ENCODE measurements around the gene TBC1D17.

TBC1D17 gene

DNA sequence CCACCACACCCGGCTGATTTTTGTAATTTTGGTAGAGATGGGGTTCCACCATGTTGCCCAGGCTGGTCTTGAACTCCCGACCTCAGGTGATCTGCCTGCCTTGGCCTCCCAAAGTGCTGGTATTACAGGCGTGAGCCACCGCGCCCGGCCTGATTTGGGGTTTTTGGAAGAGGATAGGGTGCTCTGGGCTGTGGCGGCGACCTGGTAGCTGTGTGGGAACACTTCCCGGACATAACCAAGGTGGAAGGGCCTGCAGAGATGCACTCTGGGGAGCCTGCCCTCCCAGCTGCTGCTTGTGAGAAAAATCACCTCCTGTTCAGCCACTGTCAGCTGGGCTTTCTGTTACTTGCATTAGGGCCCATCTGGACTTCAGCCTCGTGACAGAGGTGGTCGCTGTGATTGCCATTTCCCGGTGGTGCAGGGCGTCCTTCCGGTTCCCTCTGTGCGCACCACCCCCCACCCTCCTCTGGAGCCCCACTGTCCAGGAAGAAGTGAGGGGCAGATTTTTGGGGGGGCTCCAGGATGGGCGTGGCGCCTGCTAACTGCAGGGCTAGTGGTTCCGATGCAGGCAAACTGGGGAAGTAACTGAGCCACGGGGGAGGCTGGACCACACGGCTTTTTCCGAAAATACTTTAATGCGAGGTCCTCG is 11.7 kb downstream of the TBC1D17 start:
- peak overlapping the region; percentile 98; the same call in 1 of the 2 replicates for H3K4me2 ChIP-seq
- TF ChIP-seq Cebpa-rat (IDR thresholded peaks at IDR 0.05): no peak

DNA sequence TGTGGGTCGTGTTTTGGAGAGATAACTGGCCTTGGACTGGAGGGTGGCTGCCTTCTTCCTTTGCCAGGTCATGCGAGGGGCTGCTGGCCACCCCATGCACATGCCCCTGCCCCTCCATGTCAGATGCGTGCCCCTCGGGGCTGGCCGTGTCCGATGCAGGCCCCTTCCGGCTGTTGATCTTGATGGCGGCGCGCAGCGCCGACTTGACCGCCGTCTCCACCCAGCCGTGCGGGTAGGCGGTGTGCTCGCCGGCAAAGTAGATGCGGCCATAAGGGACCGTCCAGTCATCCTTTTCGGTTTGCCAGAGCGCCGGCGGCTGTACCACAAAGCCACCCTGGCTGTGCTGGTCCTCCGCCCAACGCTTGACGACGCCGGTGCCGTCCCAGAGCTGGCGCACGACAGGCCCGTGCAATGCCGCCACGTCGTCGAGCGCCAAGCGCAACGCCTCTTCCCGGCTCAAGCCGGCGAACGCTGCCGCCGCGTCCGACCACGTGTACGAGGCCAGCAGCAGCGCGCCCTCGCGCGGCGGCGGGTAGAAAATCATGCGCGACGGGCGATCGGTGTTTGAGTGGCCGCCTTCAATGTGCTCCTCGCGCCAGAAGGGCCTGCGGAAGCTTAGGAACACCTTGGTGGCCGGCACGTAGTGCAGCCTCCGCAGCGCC is 12.3 kb downstream of the TBC1D17 start:
- Histone ChIP-seq H3K27me3 (no peaks in the 10 kb centered on the region), H3K36me3 (peaks cover 25% of the 10 kb centered on the region; the same call in 1 of the 2 replicates), H3K4me1 (peaks cover 61% of the 10 kb centered on the region), H4K20me1 (no peaks in the 10 kb centered on the region), H3K4me2 (peak overlapping the region; percentile 98), H3K4me3 (peak overlapping the region; percentile 64), H3K9ac (peak overlapping the region; percentile 65; the same call in 1 of the 2 replicates), H3K9me3 (no peaks in the 10 kb centered on the region), H3K27ac (peak overlapping the region; percentile 49; the same call in 1 of the 2 replicates)
- TF ChIP-seq Cebpa-rat (IDR thresholded peaks at IDR 0.05): no peak

More for the DNA sequence above, 11.7 kb downstream of the TBC1D17 start:
- Histone ChIP-seq H3K27me3 (no peaks in the 10 kb centered on the region), H3K9me3 (no peaks in the 10 kb centered on the region), H3K27ac (no peak overlapping the region), H3K4me3 (no peak overlapping the region), H4K20me1 (no peaks in the 10 kb centered on the region), H3K9ac (no peak overlapping the region), H3K36me3 (peaks cover 32% of the 10 kb centered on the region; the same call in 1 of the 2 replicates), H3K4me1 (peaks cover 65% of the 10 kb centered on the region)

DNA sequence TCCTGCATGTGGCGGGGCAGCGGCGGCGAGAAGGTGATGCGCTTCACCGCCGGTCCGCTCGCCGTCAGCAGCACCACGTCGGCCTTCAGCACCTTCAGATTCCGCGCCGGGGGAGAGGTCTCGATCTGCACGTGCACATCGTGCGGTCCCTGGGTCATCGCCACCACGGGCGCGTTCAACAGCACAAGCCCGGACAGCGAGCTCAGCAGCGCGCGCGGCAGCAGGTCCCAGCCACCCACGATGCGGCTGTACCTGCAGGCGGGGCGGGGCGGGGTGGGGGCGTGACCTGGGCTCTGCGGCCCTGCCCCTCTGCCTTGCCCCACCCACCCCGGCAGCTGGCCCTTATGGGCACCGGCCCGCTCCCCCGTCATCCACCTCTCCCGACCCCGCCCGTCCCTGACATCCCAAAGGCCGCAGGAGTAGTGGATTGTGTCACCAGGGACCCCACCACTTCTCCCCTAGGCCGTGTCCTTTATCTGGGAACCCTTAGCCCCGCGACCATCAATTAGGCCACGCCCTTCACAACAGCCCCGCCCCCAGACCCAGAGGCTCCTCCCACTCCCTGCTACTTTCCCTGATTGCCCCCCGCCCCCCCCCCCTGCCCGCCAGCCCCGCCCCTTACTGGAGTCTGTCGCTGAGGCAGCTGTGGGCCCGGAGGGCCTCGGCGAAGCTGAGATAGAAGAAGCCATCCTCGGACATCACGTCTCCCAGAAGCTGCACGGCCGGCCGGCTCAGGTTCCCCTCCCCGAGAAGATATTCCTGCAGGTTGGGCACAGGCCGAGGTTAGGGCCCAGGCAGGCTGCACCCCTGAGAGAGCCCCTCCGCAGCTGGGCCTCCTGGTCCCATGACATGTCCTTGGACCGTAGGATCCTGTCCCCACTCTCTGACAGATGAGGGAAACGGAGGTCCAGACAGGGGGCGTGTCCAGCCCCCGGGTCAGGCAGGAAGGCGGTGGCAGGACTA is 13.1 kb downstream of the TBC1D17 start:
- Histone ChIP-seq H3K9me3 (no peaks in the 10 kb centered on the region), H3K4me3 (peak overlapping the region; percentile 64), H3K4me2 (peak overlapping the region; percentile 98), H3K27me3 (no peaks in the 10 kb centered on the region), H4K20me1 (no peaks in the 10 kb centered on the region), H3K36me3 (peaks cover 19% of the 10 kb centered on the region; the same call in 1 of the 2 replicates), H3K27ac (peak overlapping the region; percentile 68), H3K4me1 (peaks cover 61% of the 10 kb centered on the region), H3K9ac (peak overlapping the region; percentile 65; the same call in 1 of the 2 replicates)
- no peak for TF ChIP-seq Cebpa-rat (IDR thresholded peaks at IDR 0.05)

DNA sequence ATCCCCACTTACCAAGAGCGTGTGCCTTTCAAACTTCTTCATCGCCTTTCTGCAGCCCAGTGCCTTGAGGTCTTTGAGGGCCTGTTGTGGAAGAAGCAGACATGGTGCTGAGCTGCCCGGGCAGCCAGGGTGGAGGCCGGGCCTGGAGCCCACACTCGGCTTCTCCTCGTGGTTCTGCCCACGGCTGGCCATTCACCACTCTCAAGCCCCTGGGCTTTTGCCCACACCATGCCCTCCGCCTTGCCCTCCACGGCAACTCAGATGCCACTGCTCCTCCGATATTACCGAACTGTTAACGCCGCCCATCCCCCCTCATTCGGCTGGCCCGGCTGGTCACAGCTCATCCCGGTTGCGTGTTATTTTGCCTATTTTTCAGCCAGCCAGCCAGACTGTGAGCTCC is 13.9 kb downstream of the TBC1D17 start:
- Histone ChIP-seq H4K20me1 (no peaks in the 10 kb centered on the region), H3K9ac (0 out of 2 replicates have a peak overlapping the region, but pooled peaks have one; percentile 24), H3K9me3 (no peaks in the 10 kb centered on the region), H3K27me3 (no peaks in the 10 kb centered on the region), H3K27ac (peak overlapping the region; percentile 68), H3K4me2 (peak overlapping the region; percentile 65), H3K4me1 (peaks cover 61% of the 10 kb centered on the region), H3K36me3 (peaks cover 18% of the 10 kb centered on the region; the same call in 1 of the 2 replicates), H3K4me3 (no peak overlapping the region)
- no peak for TF ChIP-seq Cebpa-rat (IDR thresholded peaks at IDR 0.05)

DNA sequence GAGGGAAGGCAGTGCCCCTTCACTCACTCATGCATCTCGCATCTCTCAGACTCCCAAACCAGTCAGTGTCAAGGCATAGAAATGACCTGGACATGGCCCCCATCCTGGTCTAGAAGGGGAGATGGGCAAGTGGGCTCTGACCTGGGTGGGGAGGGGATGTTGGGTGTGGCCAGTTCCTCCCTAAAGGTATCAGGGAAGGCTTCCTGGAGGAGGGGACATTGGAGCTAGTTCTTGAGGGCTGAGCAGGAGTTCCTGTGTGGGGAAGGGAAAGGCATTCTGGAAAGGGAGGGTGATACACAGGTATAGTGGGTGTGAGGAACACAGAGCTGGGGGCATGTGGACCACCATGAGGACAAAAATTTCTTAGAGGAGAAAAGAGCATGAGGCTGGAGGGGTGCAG is 15.2 kb downstream of the TBC1D17 start:
- no peak overlapping the region for H3K9ac ChIP-seq
- H3K27me3 ChIP-seq: no peaks in the 10 kb centered on the region
- no peak overlapping the region for H3K4me2 ChIP-seq
- H3K36me3 ChIP-seq: peaks cover 14% of the 10 kb centered on the region; the same call in 1 of the 2 replicates
- H3K9me3 ChIP-seq: no peaks in the 10 kb centered on the region
- no peak for TF ChIP-seq Cebpa-rat (IDR thresholded peaks at IDR 0.05)
- H4K20me1 ChIP-seq: no peaks in the 10 kb centered on the region
- no peak overlapping the region for H3K4me3 ChIP-seq
- H3K27ac ChIP-seq: no peak overlapping the region
- peaks cover 63% of the 10 kb centered on the region for H3K4me1 ChIP-seq

DNA sequence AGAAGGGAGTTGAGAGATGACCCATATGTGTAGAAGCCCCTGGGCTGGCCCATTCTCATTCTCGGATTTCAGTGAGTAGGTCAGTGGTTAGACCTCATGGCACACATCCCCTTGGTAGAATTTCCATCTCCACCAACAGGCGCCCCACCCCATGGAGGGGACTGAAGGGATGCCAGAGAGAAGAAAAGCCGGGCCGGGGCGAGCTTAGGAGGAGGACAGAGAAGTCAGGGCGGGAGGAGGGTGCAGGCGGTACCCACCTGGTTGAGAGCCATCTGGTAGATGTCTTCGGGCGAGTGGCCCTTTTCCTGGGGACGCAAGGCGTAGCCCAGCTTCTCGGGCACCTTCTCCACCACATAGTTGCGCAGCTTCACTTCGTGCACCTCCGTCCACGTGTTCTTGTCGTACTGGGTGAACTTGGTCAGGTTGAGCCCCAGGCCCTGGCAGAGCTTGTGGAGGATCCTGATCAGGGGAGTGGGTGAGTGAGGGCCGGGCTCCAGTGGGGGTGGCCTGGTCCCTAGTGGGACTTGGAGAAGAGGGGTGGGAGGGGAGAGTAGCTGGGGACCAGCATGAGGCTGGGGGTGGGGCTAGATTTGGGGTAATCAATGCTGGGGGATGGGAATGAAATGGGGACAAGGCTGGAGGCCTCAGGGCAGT is 16.6 kb downstream of the TBC1D17 start:
- Histone ChIP-seq H3K4me1 (peaks cover 69% of the 10 kb centered on the region), H3K27ac (no peak overlapping the region), H3K9ac (no peak overlapping the region), H4K20me1 (no peaks in the 10 kb centered on the region), H3K4me3 (no peak overlapping the region), H3K9me3 (no peaks in the 10 kb centered on the region), H3K27me3 (no peaks in the 10 kb centered on the region), H3K36me3 (peaks cover 7% of the 10 kb centered on the region; the same call in 1 of the 2 replicates), H3K4me2 (0 out of 2 replicates have a peak overlapping the region, but pooled peaks have one; percentile 99)
- no peak for TF ChIP-seq Cebpa-rat (IDR thresholded peaks at IDR 0.05)

DNA sequence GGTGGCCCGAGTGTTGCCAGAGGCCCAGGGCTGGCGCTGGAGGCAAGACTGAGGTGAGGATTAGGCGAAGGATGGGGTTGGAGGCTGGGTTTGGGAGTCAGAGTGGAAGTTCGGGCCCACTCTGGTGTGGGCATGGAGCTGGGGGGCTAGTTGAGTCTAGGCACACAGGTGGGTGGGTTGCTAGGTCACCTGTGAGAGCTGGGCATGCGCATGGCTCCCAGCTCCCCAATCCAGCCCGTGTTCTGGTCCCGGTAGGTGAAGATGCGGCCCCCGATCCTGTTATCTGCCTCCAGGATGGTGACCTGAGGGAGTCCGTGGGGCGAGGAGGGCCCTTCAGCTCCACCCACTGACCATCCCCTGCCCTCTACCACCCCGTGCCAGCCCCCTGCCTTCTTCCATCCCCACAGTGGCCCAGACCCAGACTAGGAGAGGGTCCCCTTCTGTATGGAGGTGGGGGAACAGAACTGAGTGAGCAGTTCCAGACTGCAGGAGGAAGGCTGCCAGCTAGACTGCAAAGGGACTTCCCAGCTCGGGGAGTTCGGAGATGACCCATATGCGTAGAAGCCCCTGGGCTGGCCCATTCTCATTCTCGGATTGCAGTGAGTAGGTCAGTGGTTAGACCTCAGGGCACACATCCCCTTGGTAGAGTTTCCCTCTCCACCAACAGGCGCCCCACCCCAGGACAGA is 17.5 kb downstream of the TBC1D17 start:
- no peak for TF ChIP-seq Cebpa-rat (IDR thresholded peaks at IDR 0.05)
- H3K9me3 ChIP-seq: no peaks in the 10 kb centered on the region
- no peaks in the 10 kb centered on the region for H3K36me3 ChIP-seq
- H3K4me3 ChIP-seq: no peak overlapping the region
- no peaks in the 10 kb centered on the region for H4K20me1 ChIP-seq
- peak overlapping the region; percentile 99 for H3K4me2 ChIP-seq
- no peak overlapping the region for H3K9ac ChIP-seq
- no peaks in the 10 kb centered on the region for H3K27me3 ChIP-seq
- H3K27ac ChIP-seq: peak overlapping the region; percentile 30; the same call in 1 of the 2 replicates
- peaks cover 69% of the 10 kb centered on the region for H3K4me1 ChIP-seq

DNA sequence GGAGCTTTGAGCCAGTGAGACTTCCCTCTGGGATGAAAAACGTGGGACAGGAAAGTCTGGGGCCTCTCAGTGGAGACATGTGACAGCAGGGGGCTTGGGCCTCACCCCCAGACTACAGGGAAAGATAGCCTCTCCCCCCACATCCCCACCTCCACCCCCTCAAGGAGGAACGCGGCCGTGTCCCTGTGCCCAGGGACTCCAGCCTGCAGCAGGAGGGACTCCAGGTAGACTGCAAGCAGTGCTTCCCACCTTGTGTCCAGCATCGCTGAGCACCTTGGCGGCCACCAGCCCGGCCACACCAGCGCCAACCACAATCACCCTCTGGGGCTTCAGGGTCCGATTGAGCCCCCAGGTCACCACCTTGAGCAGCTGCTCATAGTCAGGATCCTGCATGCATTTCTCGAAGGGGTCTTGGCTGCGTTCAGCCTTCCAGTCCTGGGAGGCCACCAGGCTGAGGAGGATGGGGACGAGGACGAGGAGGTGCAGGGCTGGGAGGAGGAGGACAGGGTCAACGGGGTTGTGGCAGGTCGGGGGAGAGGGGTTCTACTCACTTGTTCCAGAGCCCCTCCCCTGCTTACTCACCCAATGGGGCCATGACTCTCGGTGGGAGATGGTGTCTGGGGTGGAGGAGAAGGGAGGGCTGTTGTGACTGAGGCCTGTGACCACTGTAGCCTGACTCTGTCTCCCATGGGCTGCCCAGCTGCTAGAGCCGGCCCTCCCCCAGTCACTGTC is 18.2 kb downstream of the TBC1D17 start:
- peak overlapping the region; percentile 72 for H3K9ac ChIP-seq
- H3K36me3 ChIP-seq: no peaks in the 10 kb centered on the region
- H3K4me3 ChIP-seq: peak overlapping the region; percentile 61
- peaks cover 72% of the 10 kb centered on the region for H3K4me1 ChIP-seq
- peak overlapping the region; percentile 91 for H3K27ac ChIP-seq
- no peaks in the 10 kb centered on the region for H4K20me1 ChIP-seq
- no peaks in the 10 kb centered on the region for H3K27me3 ChIP-seq
- peak overlapping the region; percentile 99 for H3K4me2 ChIP-seq
- no peaks in the 10 kb centered on the region for H3K9me3 ChIP-seq
- TF ChIP-seq Cebpa-rat (IDR thresholded peaks at IDR 0.05): no peak

All from BLaER1 (cell line).